NOMO-1 treated with dmso at 0.1 percent for 144 hours (cell line): ENCODE measurements around the gene APBB1IP.

ENCODE experiments used
- DNase-seq: peaks from one replicate; lab custom pipeline; 2025; ENCODE audit not compliant: unreplicated experiment; lab: John Stamatoyannopoulos, UW

Gene APBB1IP

GRCh38 chr10:26612151-26612915 is 174.2 kb downstream of the APBB1IP start:
- no peak for DNase-seq
